AG09319 (cell line): ENCODE results near the gene DIPK1B.
"Not testable (repeated sequence)": the region's sequence is repeated elsewhere in the genome, so short reads cannot be mapped to it uniquely, and the experiment has no call there.

ENCODE experiments used
- DNase-seq: peaks from one replicate; pipeline ENCODE4 v3.0.0-alpha.2; 2010; ENCODE audit warnings: low read depth; ENCODE audit errors: extremely low read depth
- TF ChIP-seq, protein P1 (sequence below): IDR thresholded peaks from 2 replicates; pipeline ENCODE4 v1.5.1; 2011; ENCODE audit warnings: low read depth, mild to moderate bottlenecking, inconsistent platforms, low read length, moderate library complexity

The DIPK1B gene

DNA sequence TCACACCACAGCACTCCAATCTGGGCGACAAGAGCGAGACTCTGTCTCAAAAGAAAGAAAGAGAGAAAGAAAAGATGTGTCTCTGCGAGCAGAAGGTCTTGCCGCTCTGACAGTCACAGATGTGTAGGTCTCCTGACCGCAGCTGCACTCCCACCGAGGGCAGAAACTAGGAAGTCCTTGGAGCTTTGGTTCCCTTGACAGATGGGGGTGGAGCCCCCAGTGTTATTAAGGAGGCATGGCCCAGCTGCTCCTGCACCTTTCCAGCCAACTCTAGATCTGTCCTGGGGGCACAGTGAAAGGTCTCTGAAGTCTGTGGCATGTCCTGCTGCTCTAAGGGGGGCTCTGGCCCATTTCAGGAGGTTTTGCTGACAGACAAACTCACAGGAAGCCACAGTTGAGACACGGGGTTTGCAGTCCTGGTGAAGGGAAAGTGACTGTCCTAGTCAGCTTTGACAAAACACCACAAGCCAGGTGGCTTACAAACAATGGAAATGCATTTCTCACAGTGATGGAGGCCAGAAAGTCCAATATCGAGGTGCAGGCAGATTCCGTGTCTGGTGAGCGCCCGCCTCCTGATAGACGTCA, 9.0 kb upstream of the DIPK1B start:
- TF ChIP-seq, protein P1, sequence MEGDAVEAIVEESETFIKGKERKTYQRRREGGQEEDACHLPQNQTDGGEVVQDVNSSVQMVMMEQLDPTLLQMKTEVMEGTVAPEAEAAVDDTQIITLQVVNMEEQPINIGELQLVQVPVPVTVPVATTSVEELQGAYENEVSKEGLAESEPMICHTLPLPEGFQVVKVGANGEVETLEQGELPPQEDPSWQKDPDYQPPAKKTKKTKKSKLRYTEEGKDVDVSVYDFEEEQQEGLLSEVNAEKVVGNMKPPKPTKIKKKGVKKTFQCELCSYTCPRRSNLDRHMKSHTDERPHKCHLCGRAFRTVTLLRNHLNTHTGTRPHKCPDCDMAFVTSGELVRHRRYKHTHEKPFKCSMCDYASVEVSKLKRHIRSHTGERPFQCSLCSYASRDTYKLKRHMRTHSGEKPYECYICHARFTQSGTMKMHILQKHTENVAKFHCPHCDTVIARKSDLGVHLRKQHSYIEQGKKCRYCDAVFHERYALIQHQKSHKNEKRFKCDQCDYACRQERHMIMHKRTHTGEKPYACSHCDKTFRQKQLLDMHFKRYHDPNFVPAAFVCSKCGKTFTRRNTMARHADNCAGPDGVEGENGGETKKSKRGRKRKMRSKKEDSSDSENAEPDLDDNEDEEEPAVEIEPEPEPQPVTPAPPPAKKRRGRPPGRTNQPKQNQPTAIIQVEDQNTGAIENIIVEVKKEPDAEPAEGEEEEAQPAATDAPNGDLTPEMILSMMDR: no peak
- no peak for DNase-seq

DNA sequence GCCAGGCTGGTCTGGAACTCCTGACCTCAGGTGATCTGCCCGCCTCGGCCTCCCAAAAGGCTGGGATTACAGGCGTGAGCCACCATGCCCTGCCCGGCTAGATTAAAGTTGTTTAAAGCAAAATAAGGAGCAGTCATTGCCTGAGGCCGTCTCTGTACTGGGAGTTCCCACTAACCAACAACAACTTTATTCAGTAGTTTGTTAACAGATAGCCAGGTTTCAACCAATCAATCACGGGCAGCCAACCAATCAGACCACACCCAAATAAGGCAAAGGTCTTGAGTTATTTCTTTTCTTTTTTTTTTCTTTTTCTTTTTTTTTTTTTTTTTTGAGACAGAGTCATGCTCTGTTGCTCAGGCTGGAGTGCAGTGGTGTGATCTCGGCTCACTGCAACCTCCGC, 7.6 kb upstream of the DIPK1B start:
- DNase-seq: not testable (repeated sequence)

DNA sequence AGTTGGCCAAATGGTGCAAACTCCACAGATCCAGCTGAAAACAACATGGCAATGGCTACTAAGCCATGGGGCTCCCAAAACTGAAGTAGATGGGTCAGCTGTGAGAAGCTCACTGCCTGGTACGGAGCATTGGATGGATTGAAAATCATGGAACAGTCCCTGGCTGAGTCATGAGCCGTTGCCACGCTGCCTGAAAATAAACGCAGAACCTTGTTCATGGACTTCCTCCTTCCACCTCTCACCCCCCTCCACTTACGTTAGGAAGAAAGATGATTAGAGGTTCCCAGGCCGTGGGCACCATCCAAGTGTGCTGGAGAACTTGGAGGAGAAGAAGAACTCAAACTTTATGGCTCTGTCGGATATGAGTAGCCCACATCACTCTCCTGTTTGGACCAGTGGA, 6.8 kb upstream of the DIPK1B start:
- no peak for DNase-seq
- TF ChIP-seq, protein P1: no peak

DNA sequence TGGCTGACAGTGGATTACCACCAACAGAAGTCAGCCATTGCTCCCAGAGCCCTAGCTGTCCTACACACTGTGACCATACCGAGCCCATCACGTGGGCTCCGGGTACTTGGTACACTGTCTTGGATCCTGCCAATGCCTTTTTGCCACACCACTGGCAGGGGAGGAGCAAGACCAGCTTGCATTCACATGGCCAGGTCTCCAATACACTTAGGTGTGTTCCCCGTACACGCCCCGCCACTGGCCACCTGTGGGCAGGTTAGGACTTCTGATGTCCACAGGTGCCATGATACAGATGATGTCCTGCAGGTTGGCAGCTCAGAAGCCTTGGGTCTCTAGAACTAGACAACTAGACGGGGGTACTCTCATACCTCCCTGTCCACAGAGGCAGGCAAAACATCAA, 5.4 kb upstream of the DIPK1B start:
- TF ChIP-seq, protein P1: no peak
- DNase-seq: no peak

DNA sequence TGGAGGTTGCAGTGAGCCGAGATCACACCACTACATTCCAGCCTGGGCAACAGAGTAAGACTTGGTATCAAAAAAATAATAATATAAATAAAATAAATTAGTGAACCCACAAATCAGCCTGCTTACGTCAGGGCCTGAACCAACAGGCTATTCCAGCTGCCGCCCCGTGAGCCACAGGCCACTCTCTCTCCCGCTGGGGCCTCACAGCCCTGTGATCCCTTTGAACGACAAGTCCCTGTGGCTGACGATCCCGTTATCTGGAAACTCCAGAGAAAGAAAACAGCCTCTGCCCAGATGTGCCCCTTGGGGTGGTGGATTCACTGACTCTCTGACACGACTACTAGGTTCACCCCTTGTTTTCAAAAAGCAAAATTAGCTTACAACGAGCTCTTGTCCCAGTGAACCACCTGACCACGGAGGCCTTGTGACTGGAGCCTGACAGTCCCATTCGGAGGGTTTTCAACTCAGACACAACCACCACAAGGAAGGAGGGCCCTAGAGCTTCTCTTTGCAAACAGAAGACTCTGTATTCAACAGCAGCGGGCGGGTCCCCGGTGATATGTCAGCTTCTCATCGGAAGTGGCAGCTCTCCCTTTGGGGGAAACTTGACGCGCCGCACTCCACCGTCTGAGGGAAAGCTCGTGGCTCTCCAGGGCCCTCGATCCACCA, 4.4 kb upstream of the DIPK1B start:
- TF ChIP-seq, protein P1: no peak
- no peak for DNase-seq

DNA sequence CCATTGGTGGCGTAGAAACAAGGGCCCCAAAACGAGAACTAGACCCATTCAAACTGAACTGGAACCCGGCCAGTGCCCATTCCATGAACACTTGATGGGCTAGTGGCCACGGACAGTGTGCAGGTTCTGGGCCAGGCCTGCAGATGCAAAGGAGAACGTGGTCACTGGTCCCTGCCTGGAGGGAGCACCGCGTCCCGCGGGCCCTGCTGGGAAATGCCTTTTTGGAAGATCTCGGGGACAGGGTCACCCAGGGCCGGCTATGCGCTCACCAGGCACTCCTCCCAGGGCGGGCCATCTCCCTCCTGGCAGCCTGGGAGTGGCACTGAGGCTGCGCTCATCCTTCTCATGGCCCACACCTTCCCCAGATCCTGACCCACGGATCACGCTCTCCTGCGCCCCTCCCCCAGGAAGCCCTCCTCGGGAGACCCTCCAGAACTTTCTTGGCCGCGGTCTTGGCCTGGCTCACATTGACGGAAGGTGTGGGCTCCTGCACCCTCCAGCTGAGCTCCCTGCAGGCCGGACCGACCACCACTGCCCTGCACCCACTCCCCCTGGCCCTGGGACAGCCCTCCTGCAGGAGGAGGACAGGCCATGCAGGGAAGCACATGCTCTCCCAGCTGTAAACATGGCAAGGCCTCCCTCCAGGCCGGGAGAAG, 2.8 kb upstream of the DIPK1B start:
- DNase-seq: no peak

DNA sequence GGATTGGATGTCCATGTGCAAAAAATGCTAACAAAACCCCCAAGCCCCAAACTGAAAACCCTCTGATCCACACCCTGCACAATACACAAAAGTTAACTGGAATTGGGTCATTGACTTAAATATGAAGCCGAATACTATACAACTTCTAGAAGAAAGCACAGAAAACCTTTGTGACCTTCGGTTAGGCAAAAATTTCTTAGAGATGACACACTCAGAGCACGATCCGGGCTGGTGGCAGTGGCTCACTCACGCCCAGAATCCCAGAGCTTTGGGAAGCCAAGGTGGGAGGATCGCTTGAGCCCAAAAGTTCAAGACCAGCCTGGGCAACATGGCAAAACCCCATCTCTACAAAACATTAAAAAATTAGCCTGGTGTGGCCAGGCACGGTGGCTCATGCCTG, 1.8 kb upstream of the DIPK1B start:
- no peak for DNase-seq
- TF ChIP-seq, protein P1: no peak

More for the DNA sequence above, 2.8 kb upstream of the DIPK1B start:
- TF ChIP-seq, protein P1: no peak

DNA sequence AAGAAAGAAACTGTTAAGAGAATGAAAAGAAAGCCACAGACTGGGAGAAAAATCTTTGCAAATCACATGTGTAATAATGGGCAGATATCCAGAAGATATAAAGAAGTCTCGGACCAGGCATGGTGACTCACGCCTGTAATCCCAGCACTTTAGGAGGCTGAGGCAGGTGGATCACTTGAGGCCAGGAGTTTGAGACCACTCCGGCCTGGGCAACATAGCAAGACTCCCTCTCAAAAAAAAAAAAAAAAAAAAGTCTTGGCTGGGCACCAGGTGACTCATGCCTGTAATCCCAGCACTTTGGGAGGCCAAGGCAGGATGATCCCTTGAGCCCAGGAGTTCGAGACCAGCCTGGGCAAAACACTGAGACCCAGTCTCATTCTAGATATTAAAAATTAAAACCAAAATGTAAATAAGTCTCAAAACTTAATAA, 1.1 kb upstream of the DIPK1B start:
- DNase-seq: not testable (repeated sequence)
